Ishikawa (cell line): Measurements from ENCODE around the gene BICC1.

Experiments used
- CEBPB ChIP-seq: IDR thresholded peaks from 2 replicates; pipeline ENCODE4 v1.6.1; 2012
- CREB1 ChIP-seq: IDR thresholded peaks from 2 replicates; pipeline ENCODE4 v1.6.1; 2012; ENCODE audit warnings: low read depth
- EGR1 ChIP-seq: IDR thresholded peaks from 2 replicates; pipeline ENCODE4 v1.6.1; 2012
- EP300 ChIP-seq: IDR thresholded peaks from 2 replicates; pipeline ENCODE4 v1.6.1; 2012; ENCODE audit warnings: borderline replicate concordance
- FOXM1 ChIP-seq: IDR thresholded peaks from 2 replicates; pipeline ENCODE4 v1.6.1; 2012; ENCODE audit warnings: low read depth, borderline replicate concordance
- MAX ChIP-seq: IDR thresholded peaks from 2 replicates; pipeline ENCODE4 v1.6.1; 2012
- NFIC ChIP-seq: IDR thresholded peaks from 2 replicates; pipeline ENCODE4 v1.6.1; 2012
- RAD21 ChIP-seq: IDR thresholded peaks from 2 replicates; pipeline ENCODE4 v1.6.1; 2012; ENCODE audit warnings: low read depth
- REST ChIP-seq: IDR thresholded peaks from 2 replicates; pipeline ENCODE4 v1.6.1; 2012; ENCODE audit warnings: low read depth, mild to moderate bottlenecking
- TAF1 ChIP-seq: IDR thresholded peaks from 2 replicates; pipeline ENCODE4 v1.6.1; 2012; ENCODE audit warnings: low read depth, mild to moderate bottlenecking
- TCF12 ChIP-seq: IDR thresholded peaks from 2 replicates; pipeline ENCODE4 v1.6.1; 2012; ENCODE audit warnings: low read depth
- TEAD4 ChIP-seq: IDR thresholded peaks from 2 replicates; pipeline ENCODE4 v1.6.1; 2012
- USF1 ChIP-seq: IDR thresholded peaks from 2 replicates; pipeline ENCODE4 v1.6.1; 2012
- YY1 ChIP-seq: IDR thresholded peaks from 2 replicates; pipeline ENCODE4 v1.6.1; 2012; ENCODE audit warnings: low read depth
- ZBTB7A ChIP-seq: IDR thresholded peaks from 2 replicates; pipeline ENCODE4 v1.6.1; 2012; ENCODE audit warnings: low read depth

BICC1 gene

GRCh38 chr10:58743466-58744115 lies 230.9 kb downstream of the BICC1 start:
- TF ChIP-seq TCF12, result no peak
- TF ChIP-seq EGR1, result no peak
- TF ChIP-seq NFIC, result no peak
- no peak for TF ChIP-seq USF1
- no peak for TF ChIP-seq MAX
- TF ChIP-seq EP300, result no peak
- no peak for TF ChIP-seq CEBPB
- TF ChIP-seq RAD21, result no peak
- TF ChIP-seq ZBTB7A, result no peak

GRCh38 chr10:58746474-58747185 lies 234.0 kb downstream of the BICC1 start:
- TF ChIP-seq YY1 (no peak), REST (no peak), MAX (no peak), RAD21 (no peak), FOXM1 (no peak), EGR1 (no peak), ZBTB7A (no peak), TAF1 (no peak), NFIC (no peak), TEAD4 (no peak), USF1 (no peak), CREB1 (no peak), EP300 (no peak), CEBPB (no peak), TCF12 (no peak)

- TF ChIP-seq TAF1 (no peak), EP300 (no peak), ZBTB7A (no peak), EGR1 (no peak), CREB1 (no peak), YY1 (no peak), MAX (no peak), NFIC (no peak), RAD21 (no peak), REST (no peak), CEBPB (no peak), TCF12 (no peak), TEAD4 (no peak)
Observed at GRCh38 chr10:58747687-58748086, 235.0 kb downstream of the BICC1 start.

- no peak for TF ChIP-seq EP300
- no peak for TF ChIP-seq RAD21
- TF ChIP-seq FOXM1, result no peak
- no peak for TF ChIP-seq CREB1
- TF ChIP-seq TEAD4, result no peak
- no peak for TF ChIP-seq TCF12
- no peak for TF ChIP-seq CEBPB
- TF ChIP-seq TAF1, result no peak
- TF ChIP-seq NFIC, result no peak
Observed at GRCh38 chr10:58752665-58753064, 240.0 kb downstream of the BICC1 start.

- TF ChIP-seq EGR1 (no peak), TEAD4 (no peak), NFIC (no peak), YY1 (no peak), FOXM1 (no peak), EP300 (no peak), ZBTB7A (no peak), RAD21 (no peak), CEBPB (no peak), TAF1 (no peak), CREB1 (no peak), USF1 (no peak), REST (no peak), TCF12 (no peak), MAX (no peak)
Observed at GRCh38 chr10:58753425-58753824, 240.8 kb downstream of the BICC1 start.
